ENCODE measurements around the gene B9D1.

The B9D1 gene

GRCh38 chr17:19303367-19303776 lies 59.2 kb downstream of the B9D1 start:
- Histone ChIP-seq H3K9me3 (ENCODE audit: insufficient read depth, low read length) (no peaks in the 10 kb centered on the region), H3K27me3 (ENCODE audit: low read depth, low read length) (no peaks in the 10 kb centered on the region), H3K27ac (ENCODE audit: low read length) (no peak overlapping the region), H3K9ac (ENCODE audit: low read length) (no peak overlapping the region), H4K20me1 (ENCODE audit: insufficient read depth, low read length) (peaks cover 39% of the 10 kb centered on the region), H3K79me2 (ENCODE audit: low read length) (no peaks in the 10 kb centered on the region), H2AFZ (ENCODE audit: low read depth, low read length) (no peak overlapping the region), H3K4me1 (ENCODE audit: low read length) (peaks cover 24% of the 10 kb centered on the region), H3K4me3 (ENCODE audit: low read length) (no peak overlapping the region), H3K36me3 (replicated peaks; ENCODE audit: low read depth, low read length) (no peaks in the 10 kb centered on the region), H3K4me2 (ENCODE audit: low read length) (no peak overlapping the region)
- TF ChIP-seq CTCF (IDR thresholded peaks at IDR 0.05; ENCODE audit: low read depth, low read length): no peak
- TF ChIP-seq EZH2phosphoT487 (IDR thresholded peaks at IDR 0.05; ENCODE audit: low read depth): no peak

- no peaks in the 10 kb centered on the region for H3K9me3 ChIP-seq (ENCODE audit: insufficient read depth, low read length)
- no peak overlapping the region for H3K4me3 ChIP-seq (ENCODE audit: low read length)
- H3K4me2 ChIP-seq (ENCODE audit: low read length): no peak overlapping the region
- no peak overlapping the region for H3K27ac ChIP-seq (ENCODE audit: low read length)
- H3K79me2 ChIP-seq (ENCODE audit: low read length): no peaks in the 10 kb centered on the region
- H4K20me1 ChIP-seq (ENCODE audit: insufficient read depth, low read length): peaks cover 39% of the 10 kb centered on the region
- no peak overlapping the region for H2AFZ ChIP-seq (ENCODE audit: low read depth, low read length)
- H3K9ac ChIP-seq (ENCODE audit: low read length): no peak overlapping the region
- peaks cover 24% of the 10 kb centered on the region for H3K4me1 ChIP-seq (ENCODE audit: low read length)
- no peaks in the 10 kb centered on the region for H3K27me3 ChIP-seq (ENCODE audit: low read depth, low read length)
- no peaks in the 10 kb centered on the region for H3K36me3 ChIP-seq (replicated peaks; ENCODE audit: low read depth, low read length)
- no peak for TF ChIP-seq CTCF (IDR thresholded peaks at IDR 0.05; ENCODE audit: low read depth, low read length)
- TF ChIP-seq EZH2phosphoT487 (IDR thresholded peaks at IDR 0.05; ENCODE audit: low read depth): no peak
Observed at GRCh38 chr17:19302791-19303331, 59.7 kb downstream of the B9D1 start.

- TF ChIP-seq EZH2phosphoT487 (IDR thresholded peaks at IDR 0.05; ENCODE audit: low read depth) (no peak), CTCF (IDR thresholded peaks at IDR 0.05; ENCODE audit: low read depth, low read length) (no peak)
- Histone ChIP-seq H2AFZ (ENCODE audit: low read depth, low read length) (no peak overlapping the region), H3K9ac (ENCODE audit: low read length) (no peak overlapping the region), H3K27me3 (ENCODE audit: low read depth, low read length) (no peaks in the 10 kb centered on the region), H3K27ac (ENCODE audit: low read length) (no peak overlapping the region), H3K4me3 (ENCODE audit: low read length) (no peak overlapping the region), H3K79me2 (ENCODE audit: low read length) (no peaks in the 10 kb centered on the region), H3K4me2 (ENCODE audit: low read length) (no peak overlapping the region), H4K20me1 (ENCODE audit: insufficient read depth, low read length) (peaks cover 39% of the 10 kb centered on the region), H3K9me3 (ENCODE audit: insufficient read depth, low read length) (no peaks in the 10 kb centered on the region), H3K4me1 (ENCODE audit: low read length) (peaks cover 31% of the 10 kb centered on the region), H3K36me3 (replicated peaks; ENCODE audit: low read depth, low read length) (no peaks in the 10 kb centered on the region)
Observed at GRCh38 chr17:19301973-19302372, 60.5 kb downstream of the B9D1 start.

- Histone ChIP-seq H3K36me3 (replicated peaks; ENCODE audit: low read depth, low read length) (no peaks in the 10 kb centered on the region), H3K9ac (ENCODE audit: low read length) (no peak overlapping the region), H3K27me3 (ENCODE audit: low read depth, low read length) (no peaks in the 10 kb centered on the region), H3K9me3 (ENCODE audit: insufficient read depth, low read length) (no peaks in the 10 kb centered on the region), H3K4me3 (ENCODE audit: low read length) (no peak overlapping the region), H3K4me2 (ENCODE audit: low read length) (no peak overlapping the region), H2AFZ (ENCODE audit: low read depth, low read length) (no peak overlapping the region), H4K20me1 (ENCODE audit: insufficient read depth, low read length) (peaks cover 33% of the 10 kb centered on the region), H3K27ac (ENCODE audit: low read length) (no peak overlapping the region), H3K4me1 (ENCODE audit: low read length) (peaks cover 28% of the 10 kb centered on the region), H3K79me2 (ENCODE audit: low read length) (no peaks in the 10 kb centered on the region)
- no peak for TF ChIP-seq EZH2phosphoT487 (IDR thresholded peaks at IDR 0.05; ENCODE audit: low read depth)
- no peak for TF ChIP-seq CTCF (IDR thresholded peaks at IDR 0.05; ENCODE audit: low read depth, low read length)
Observed at GRCh38 chr17:19301274-19301951, 61.1 kb downstream of the B9D1 start.

All from OCI-LY3 (cell line).